HG02981 (cell line): ENCODE results near the gene LIPC.

Source experiments
- ATAC-seq: cut with Tn5 transposase; IDR thresholded peaks from one replicate; pipeline ENCODE4 v1.9.1; 2021; ENCODE audit warnings: mild to moderate bottlenecking, moderate library complexity; ENCODE audit not compliant: unreplicated experiment

LIPC gene

GRCh38 chr15:58472221-58472620, 40.4 kb downstream of the LIPC start:
- ATAC-seq, result no peak

- ATAC-seq, result no peak
These were observed 41.2 kb downstream of the LIPC start for GRCh38 chr15:58472821-58473581.

GRCh38 chr15:58473724-58474123, 41.9 kb downstream of the LIPC start:
- no peak for ATAC-seq

- ATAC-seq, result no peak
These were observed 43.0 kb downstream of the LIPC start for GRCh38 chr15:58474741-58475323.

GRCh38 chr15:58475573-58476524, 44.1 kb downstream of the LIPC start:
- ATAC-seq, result no peak

- no peak for ATAC-seq
These were observed 44.9 kb downstream of the LIPC start for GRCh38 chr15:58476525-58477162.

- no peak for ATAC-seq
These were observed 45.4 kb downstream of the LIPC start for GRCh38 chr15:58477170-58477569.

GRCh38 chr15:58478035-58478434, 46.2 kb downstream of the LIPC start:
- ATAC-seq, result no peak

- no peak for ATAC-seq
These were observed 46.8 kb downstream of the LIPC start for GRCh38 chr15:58478579-58478978.

- no peak for ATAC-seq
These were observed 48.1 kb downstream of the LIPC start for GRCh38 chr15:58479941-58480340.

- no peak for ATAC-seq
These were observed 51.6 kb downstream of the LIPC start for GRCh38 chr15:58483376-58483775.

GRCh38 chr15:58484791-58485600, 53.2 kb downstream of the LIPC start:
- no peak for ATAC-seq

GRCh38 chr15:58486062-58486461, 54.3 kb downstream of the LIPC start:
- ATAC-seq, result no peak

GRCh38 chr15:58486564-58486963, 54.8 kb downstream of the LIPC start:
- ATAC-seq, result no peak

- ATAC-seq, result no peak
These were observed 55.4 kb downstream of the LIPC start for GRCh38 chr15:58487041-58487723.

- ATAC-seq, result no peak
These were observed 55.9 kb downstream of the LIPC start for GRCh38 chr15:58487724-58488120.

- ATAC-seq, result no peak
These were observed 57.7 kb downstream of the LIPC start for GRCh38 chr15:58489289-58490085.

- ATAC-seq, result no peak
These were observed 58.5 kb downstream of the LIPC start for GRCh38 chr15:58490086-58490887.
